BJ (cell line): ENCODE results near the gene SLC44A3. TPM values are rescaled to one million over a fixed set of nuclear protein-coding genes. Genes with fewer than 3 reads are reported as not detected.

ENCODE experiments used
- CTCF ChIA-PET: fragments of 350-600 bp; formaldehyde crosslinking; extraction: SDS; loops from one replicate; lab custom pipeline; 2021; ENCODE audit warnings: antibody characterized with exemption, inconsistent platforms; lab: Yijun Ruan, JAX
- POLR2A ChIA-PET: fragments of 300-600 bp; sonication (Branson Sonifier 250); formaldehyde crosslinking; extraction: SDS; loops from one replicate; lab custom pipeline; 2021; ENCODE audit warnings: antibody characterized with exemption; lab: Charles Lee
- DNase-seq: peaks from one replicate; pipeline ENCODE4 v3.0.0-alpha.2; 2011; ENCODE audit warnings: low read depth
- H3K27me3 ChIP-seq: 2 replicates; pipeline ENCODE4 v1.6.0; 2011; ENCODE audit warnings: low read length; ENCODE audit not compliant: control insufficient read depth, insufficient read depth
- H3K36me3 ChIP-seq: 2 replicates; pipeline ENCODE4 v1.5.1; 2011; ENCODE audit warnings: low read length; ENCODE audit not compliant: control insufficient read depth, insufficient read depth
- H3K4me3 ChIP-seq: 2 replicates; pipeline ENCODE4 v1.5.1; 2011; ENCODE audit warnings: low read depth, mild to moderate bottlenecking, control low read depth, low read length
- polyA plus RNA-seq: library from polyadenylated mRNA; depleted of rRNA; stranded (reverse); fragments of >200 nt; gene quantifications from 2 replicates; pipeline ENCODE4 v1.2.3, GENCODE V29; 2011
- TF ChIP-seq, protein P1 (sequence below): IDR thresholded peaks from 2 replicates; pipeline ENCODE4 v1.5.1; 2011; ENCODE audit warnings: low read depth, mild to moderate bottlenecking, control low read depth, inconsistent platforms, low read length, moderate library complexity; ENCODE audit not compliant: insufficient read depth

The SLC44A3 gene
- polyA plus RNA-seq, 1 experiment, result 1.1 TPM

DNA sequence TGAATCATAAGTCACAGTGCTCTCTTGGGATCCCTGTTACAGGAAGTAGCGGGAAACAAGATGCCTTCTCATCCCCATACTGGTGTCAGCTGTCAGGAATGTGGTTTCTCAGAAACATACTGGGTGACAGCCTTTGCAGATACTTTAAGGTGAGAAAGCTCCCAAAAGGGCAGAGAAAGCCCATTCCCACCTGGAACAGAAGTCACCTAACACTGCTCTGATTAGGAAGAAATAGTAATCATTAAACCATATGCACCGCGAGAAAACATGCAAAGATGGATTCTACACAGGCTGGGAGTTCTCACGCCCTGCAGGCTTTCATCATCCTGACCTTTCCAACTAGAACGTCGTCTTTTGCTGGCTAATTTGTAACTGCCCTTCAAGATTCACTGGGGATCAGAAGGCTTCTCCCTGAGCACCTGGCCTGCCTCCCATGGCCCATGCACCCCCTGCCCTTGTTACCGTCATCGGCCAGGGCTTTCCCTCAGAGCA, 46.2 kb upstream of the SLC44A3 start:
- Histone ChIP-seq H3K4me3 (no peak overlapping the region), H3K27me3 (no peaks in the 10 kb centered on the region), H3K36me3 (no peaks in the 10 kb centered on the region)
- CTCF ChIA-PET, result interaction anchor here (0.8 kb wide), 1 partner anchor 292 kb away, joined by 3 read pairs; no protein-coding TSS in a partner anchor
- POLR2A ChIA-PET, result no interaction called here
- DNase-seq, result no peak
- TF ChIP-seq, protein P1, sequence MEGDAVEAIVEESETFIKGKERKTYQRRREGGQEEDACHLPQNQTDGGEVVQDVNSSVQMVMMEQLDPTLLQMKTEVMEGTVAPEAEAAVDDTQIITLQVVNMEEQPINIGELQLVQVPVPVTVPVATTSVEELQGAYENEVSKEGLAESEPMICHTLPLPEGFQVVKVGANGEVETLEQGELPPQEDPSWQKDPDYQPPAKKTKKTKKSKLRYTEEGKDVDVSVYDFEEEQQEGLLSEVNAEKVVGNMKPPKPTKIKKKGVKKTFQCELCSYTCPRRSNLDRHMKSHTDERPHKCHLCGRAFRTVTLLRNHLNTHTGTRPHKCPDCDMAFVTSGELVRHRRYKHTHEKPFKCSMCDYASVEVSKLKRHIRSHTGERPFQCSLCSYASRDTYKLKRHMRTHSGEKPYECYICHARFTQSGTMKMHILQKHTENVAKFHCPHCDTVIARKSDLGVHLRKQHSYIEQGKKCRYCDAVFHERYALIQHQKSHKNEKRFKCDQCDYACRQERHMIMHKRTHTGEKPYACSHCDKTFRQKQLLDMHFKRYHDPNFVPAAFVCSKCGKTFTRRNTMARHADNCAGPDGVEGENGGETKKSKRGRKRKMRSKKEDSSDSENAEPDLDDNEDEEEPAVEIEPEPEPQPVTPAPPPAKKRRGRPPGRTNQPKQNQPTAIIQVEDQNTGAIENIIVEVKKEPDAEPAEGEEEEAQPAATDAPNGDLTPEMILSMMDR, result no peak

GRCh38 chr1:94776474-94776873, 43.7 kb upstream of the SLC44A3 start:
- Histone ChIP-seq H3K27me3 (no peaks in the 10 kb centered on the region), H3K36me3 (no peaks in the 10 kb centered on the region), H3K4me3 (no peak overlapping the region)
- CTCF ChIA-PET, result interaction anchor here (1.4 kb wide), 1 partner anchor 19 kb away, joined by 5 read pairs; no protein-coding TSS in a partner anchor
- TF ChIP-seq, protein P1, result no peak
- DNase-seq, result no peak
- POLR2A ChIA-PET, result no interaction called here

DNA sequence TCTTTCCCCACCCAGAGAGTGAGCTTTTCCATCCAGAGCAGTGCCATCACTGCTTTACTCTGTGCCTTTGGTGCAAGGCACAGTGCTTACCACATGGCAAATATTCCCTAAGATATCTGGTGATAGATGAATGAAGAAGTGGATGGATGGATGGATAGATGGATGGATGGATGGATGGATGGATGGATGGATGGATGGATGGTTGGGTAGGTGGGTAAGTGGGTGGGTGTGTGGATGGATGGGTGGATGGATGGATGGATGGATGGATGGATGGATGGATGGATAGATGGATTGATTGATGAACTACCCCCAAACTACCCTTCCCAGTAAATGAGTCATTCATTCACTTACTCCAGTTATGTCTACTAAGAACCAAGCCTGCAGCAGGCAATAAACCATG, 42.9 kb upstream of the SLC44A3 start:
- CTCF ChIA-PET, result interaction anchor here (1.4 kb wide), 1 partner anchor 20 kb away, joined by 5 read pairs; no protein-coding TSS in a partner anchor

GRCh38 chr1:94778808-94779207, 41.3 kb upstream of the SLC44A3 start:
- no peaks in the 10 kb centered on the region for H3K27me3 ChIP-seq
- POLR2A ChIA-PET, result no interaction called here
- H3K4me3 ChIP-seq, result no peak overlapping the region
- DNase-seq, result no peak
- CTCF ChIA-PET, result interaction anchor here (0.6 kb wide), 1 partner anchor 251 kb away, joined by 3 read pairs; no protein-coding TSS in a partner anchor
- TF ChIP-seq, protein P1, result no peak
- no peaks in the 10 kb centered on the region for H3K36me3 ChIP-seq

More for the DNA sequence above, 42.9 kb upstream of the SLC44A3 start:
- TF ChIP-seq, protein P1, result no peak
- POLR2A ChIA-PET, result no interaction called here
- Histone ChIP-seq H3K36me3 (no peaks in the 10 kb centered on the region), H3K27me3 (no peaks in the 10 kb centered on the region), H3K4me3 (no peak overlapping the region)
- DNase-seq, result no peak

- TF ChIP-seq, protein P1, result no peak
- peak; percentile 60 for DNase-seq
- H3K27me3 ChIP-seq, result no peaks in the 10 kb centered on the region
- ChIA-PET CTCF (interaction anchor here (1.1 kb wide), 1 partner anchor 262 kb away, joined by 3 read pairs; no protein-coding TSS in a partner anchor), POLR2A (interaction anchor here (0.6 kb wide), 1 partner anchor 85 kb away, joined by 3 read pairs; no protein-coding TSS in a partner anchor)
- no peaks in the 10 kb centered on the region for H3K36me3 ChIP-seq
- no peak overlapping the region for H3K4me3 ChIP-seq
These were observed 36.6 kb upstream of the SLC44A3 start for GRCh38 chr1:94783342-94784189.
